K562 (cell line): ENCODE results near the gene EIF2AK2. TPM values are rescaled to one million over a fixed set of nuclear protein-coding genes. Genes with fewer than 3 reads are reported as not detected.

Experiments used
- AFF1 ChIP-seq, 2 experiments: fragments of 450-650 bp; IDR thresholded peaks; 2 replicates each; pipeline ENCODE4 v1.6.1; 2018; ENCODE audit warnings: mild to moderate bottlenecking in 2 of 2, low read depth in 1 of 2; ENCODE audit not compliant: partially characterized antibody in 2 of 2
- ATF4 ChIP-seq: fragments of 450-650 bp; formaldehyde crosslinking; IDR thresholded peaks from 2 replicates; pipeline ENCODE4 v1.4.0; 2022; ENCODE audit warnings: mild to moderate bottlenecking, moderate library complexity
- POU5F1 ChIP-seq: fragments of 150-350 bp; IDR thresholded peaks from 2 replicates; pipeline ENCODE4 v1.6.1; 2014; ENCODE audit warnings: borderline replicate concordance, low read length, low read depth, mild to moderate bottlenecking; ENCODE audit not compliant: partially characterized antibody
- ZBTB12 ChIP-seq: fragments of 250-450 bp; sonication (Bioruptor Pico); IDR thresholded peaks from 2 replicates; pipeline ENCODE4 v1.4.0; 2020
- ZNF696 ChIP-seq: fragments of 250-450 bp; sonication (Bioruptor Pico); conservative IDR thresholded peaks from 2 replicates; pipeline ENCODE4 v1.4.0; 2020; ENCODE audit warnings: mild to moderate bottlenecking, moderate library complexity
- polyA plus RNA-seq, 8 experiments: library from polyadenylated mRNA; depleted of rRNA in 4 of 8; stranded (reverse) in 5 of 8; unstranded in 3 of 8; fragments of >200 nt; fragmentation: Nextera tagmentation in 2 of 8; fragmentation: Illumina TruSeq in 1 of 8; extraction: Ambion mirVana in 2 of 8; extraction: Trizol in 1 of 8; gene quantifications; 2 replicates each; pipeline versions ENCODE4 v1.2.1 to v1.2.3, GENCODE V29; 2011 to 2014; ENCODE audit warnings: inconsistent platforms in 1 of 8, missing spikeins in 1 of 8
- total RNA-seq, 7 experiments: library from RNA; depleted of rRNA in 6 of 7; stranded (reverse); fragments of >200 nt in 6 of 7; fragmentation: Illumina TruSeq in 2 of 7; extraction: Trizol in 2 of 7; gene quantifications; 2 replicates each; pipeline versions ENCODE4 v1.2.1 to v1.2.3, GENCODE V29; 2011 to 2021; ENCODE audit warnings: low replicate concordance in 1 of 7

The EIF2AK2 gene
- total and polyA plus RNA-seq, 9 of the 15 experiments (the other 6 are each of a cell fraction or from before 2014, with no cell fraction given): 3.8 to 19.5 (median 13.3) TPM

- TF ChIP-seq ZBTB12 (CRISPR knock-in tag) (no peak), AFF1 (IDR thresholded peaks at IDR 0.05; ENCODE audit: low read depth in 1 of 2, partially characterized antibody in 2 of 2) (peak in 1 of 2 experiments; percentile 29), ATF4 (CRISPR knock-in tag) (no peak), POU5F1 (no peak), ZNF696 (CRISPR knock-in tag) (no peak)
These were observed 72.0 kb downstream of the EIF2AK2 start (continued) for GRCh38 chr2:37084797-37085196.
